ENCODE measurements around the gene OGT. TPM values are rescaled to one million over a fixed set of nuclear protein-coding genes. Genes with fewer than 3 reads are reported as not detected.

The OGT gene
- total RNA-seq, 1 experiment from 2014 or later, result 282 TPM

GRCh38 chrX:71547339-71547738 is 14.4 kb downstream of the OGT start:
- intact Hi-C loops (cut with micrococcal nuclease), result no loop called here
- CTCF ChIA-PET, result no interaction called here
- Mint-ChIP-seq H3K4me1 (ENCODE audit: insufficient read depth, unreplicated experiment) (peaks cover 4% of the 10 kb centered on the region), H3K4me3 (ENCODE audit: unreplicated experiment) (no peak overlapping the region), H3K36me3 (ENCODE audit: insufficient read depth, unreplicated experiment) (peaks cover 69% of the 10 kb centered on the region), H3K27me3 (ENCODE audit: insufficient read depth, unreplicated experiment) (no peaks in the 10 kb centered on the region), H3K9me3 (ENCODE audit: unreplicated experiment) (no peaks in the 10 kb centered on the region), H3K27ac (ENCODE audit: low read depth, unreplicated experiment) (no peak overlapping the region)
- BruUV-seq (replicated peaks), result no TSS peak
- POLR2A ChIA-PET, result no interaction called here
- no peak for DNase-seq (ENCODE audit: unreplicated experiment)
- no peak for TF ChIP-seq CTCF (IDR thresholded peaks at IDR 0.05; ENCODE audit: unreplicated experiment)

- ChIA-PET CTCF (interaction anchor here (0.6 to 1.3 kb wide), 3 partner anchors 17 to 245 kb away, joined by 3 read pairs; partner anchors contain the start of gene OGT), POLR2A (interaction anchor here (1.3 to 1.9 kb wide), 2 partner anchors 8 to 17 kb away, joined by 3 to 11 read pairs; partner anchors contain the start of gene OGT)
- Mint-ChIP-seq H3K36me3 (ENCODE audit: insufficient read depth, unreplicated experiment) (peaks cover 80% of the 10 kb centered on the region), H3K4me1 (ENCODE audit: insufficient read depth, unreplicated experiment) (no peaks in the 10 kb centered on the region), H3K9me3 (ENCODE audit: unreplicated experiment) (no peaks in the 10 kb centered on the region), H3K27ac (ENCODE audit: low read depth, unreplicated experiment) (no peak overlapping the region), H3K27me3 (ENCODE audit: insufficient read depth, unreplicated experiment) (no peaks in the 10 kb centered on the region), H3K4me3 (ENCODE audit: unreplicated experiment) (no peak overlapping the region)
- TF ChIP-seq CTCF (IDR thresholded peaks at IDR 0.05; ENCODE audit: unreplicated experiment), result no peak
- intact Hi-C loops (cut with micrococcal nuclease), result no loop called here
- no TSS peak for BruUV-seq (replicated peaks)
- no peak for DNase-seq (ENCODE audit: unreplicated experiment)
Measured at GRCh38 chrX:71549986-71550385, 17.1 kb downstream of the OGT start.

- Mint-ChIP-seq H3K4me1 (ENCODE audit: insufficient read depth, unreplicated experiment) (no peaks in the 10 kb centered on the region), H3K27me3 (ENCODE audit: insufficient read depth, unreplicated experiment) (no peaks in the 10 kb centered on the region), H3K4me3 (ENCODE audit: unreplicated experiment) (no peak overlapping the region), H3K36me3 (ENCODE audit: insufficient read depth, unreplicated experiment) (peaks cover 80% of the 10 kb centered on the region), H3K9me3 (ENCODE audit: unreplicated experiment) (no peaks in the 10 kb centered on the region), H3K27ac (ENCODE audit: low read depth, unreplicated experiment) (no peak overlapping the region)
- CTCF ChIA-PET, result interaction anchor here (0.6 to 1.8 kb wide), 2 partner anchors 13 to 246 kb away, joined by 3 to 5 read pairs; no protein-coding TSS in a partner anchor
- TF ChIP-seq CTCF (IDR thresholded peaks at IDR 0.05; ENCODE audit: unreplicated experiment), result no peak
- intact Hi-C loops (cut with micrococcal nuclease), result no loop called here
- no peak for DNase-seq (ENCODE audit: unreplicated experiment)
- POLR2A ChIA-PET, result interaction anchor here (1.3 to 1.9 kb wide), 2 partner anchors 8 to 18 kb away, joined by 3 to 11 read pairs; partner anchors contain the start of gene OGT
- no TSS peak for BruUV-seq (replicated peaks)
Measured at GRCh38 chrX:71550578-71550977, 17.7 kb downstream of the OGT start.

- ChIA-PET CTCF (interaction anchor here (1.6 kb wide), 1 partner anchor 11 kb away, joined by 3 read pairs; no protein-coding TSS in a partner anchor), POLR2A (no interaction called here)
- Mint-ChIP-seq H3K4me1 (ENCODE audit: insufficient read depth, unreplicated experiment) (no peaks in the 10 kb centered on the region), H3K27ac (ENCODE audit: low read depth, unreplicated experiment) (no peak overlapping the region), H3K9me3 (ENCODE audit: unreplicated experiment) (no peaks in the 10 kb centered on the region), H3K36me3 (ENCODE audit: insufficient read depth, unreplicated experiment) (peaks cover 82% of the 10 kb centered on the region), H3K27me3 (ENCODE audit: insufficient read depth, unreplicated experiment) (peaks cover 27% of the 10 kb centered on the region), H3K4me3 (ENCODE audit: unreplicated experiment) (no peak overlapping the region)
- intact Hi-C loops (cut with micrococcal nuclease), result no loop called here
- no peak for DNase-seq (ENCODE audit: unreplicated experiment)
- TF ChIP-seq CTCF (IDR thresholded peaks at IDR 0.05; ENCODE audit: unreplicated experiment), result no peak
- BruUV-seq (replicated peaks), result no TSS peak
Measured at GRCh38 chrX:71556036-71556435, 23.1 kb downstream of the OGT start.
